ENCODE measurements around the gene ST14. TPM values are rescaled to one million over a fixed set of nuclear protein-coding genes. Genes with fewer than 3 reads are reported as not detected.

Gene ST14
- total RNA-seq, 1 experiment from 2014 or later, result 1.8 TPM

GRCh38 chr11:130180896-130181294 lies 21.3 kb downstream of the ST14 start:
- no peak overlapping the region for H3K27ac ChIP-seq (ENCODE audit: low read length)
- TF ChIP-seq TCF7L2 (IDR thresholded peaks at IDR 0.05; ENCODE audit: low read depth, low read length), result no peak
- no peak for TF ChIP-seq CTCF (IDR thresholded peaks at IDR 0.05)
- TF ChIP-seq SIN3A (IDR thresholded peaks at IDR 0.05; ENCODE audit: borderline replicate concordance, insufficient read depth, low read depth, low read length), result no peak
- TF ChIP-seq POLR2AphosphoS5 (IDR thresholded peaks at IDR 0.05; ENCODE audit: low read depth, low read length), result no peak
- no peak for TF ChIP-seq REST (IDR thresholded peaks at IDR 0.05; ENCODE audit: insufficient read depth in 1 of 2, low read depth in 2 of 2, low read length in 1 of 2)
- H3K4me3 ChIP-seq (ENCODE audit: low read depth in 2 of 2, low read length in 2 of 2), result no peak overlapping the region
- no peaks in the 10 kb centered on the region for H3K36me3 ChIP-seq (ENCODE audit: control insufficient read depth, insufficient read depth, low read length)
- DNase-seq (ENCODE audit: low read depth, low spot score) (no peak), ATAC-seq (0 out of 2 replicates have a peak, but pooled peaks have one; percentile 30)
- in situ Hi-C loops (cut with HindIII; ENCODE audit: low pct_unique_long_range_greater_than_20kb, low sequenced_read_pairs) (no loop called here), intact Hi-C loops (cut with micrococcal nuclease; ENCODE audit: unreplicated experiment) (no loop called here)
- CTCF ChIA-PET, result no interaction called here
- no peaks in the 10 kb centered on the region; the same call in 1 of the 2 replicates for H3K27me3 ChIP-seq (ENCODE audit: control insufficient read depth, insufficient read depth, low read length)
- H3K4me1 ChIP-seq (ENCODE audit: control insufficient read depth, insufficient read depth, low read length), result 0 out of 2 replicates have a peak, but pooled peaks cover 6% of the 10 kb centered on the region
- no TSS peak for BruUV-seq (replicated peaks)
- no peaks in the 10 kb centered on the region for H3K9me3 ChIP-seq (ENCODE audit: control insufficient read depth, insufficient read depth, low read depth, low read length)
- POLR2A ChIA-PET, result no interaction called here

- ChIA-PET POLR2A (no interaction called here), CTCF (no interaction called here)
- H3K4me3 ChIP-seq (ENCODE audit: low read depth in 2 of 2, low read length in 2 of 2), result no peak overlapping the region
- no peaks in the 10 kb centered on the region for H3K9me3 ChIP-seq (ENCODE audit: control insufficient read depth, insufficient read depth, low read depth, low read length)
- 0 out of 2 replicates have a peak, but pooled peaks cover 6% of the 10 kb centered on the region for H3K4me1 ChIP-seq (ENCODE audit: control insufficient read depth, insufficient read depth, low read length)
- H3K27ac ChIP-seq (ENCODE audit: low read length), result no peak overlapping the region
- DNase-seq (ENCODE audit: low read depth, low spot score) (no peak), ATAC-seq (no peak; the same call in 1 of the 2 replicates)
- in situ Hi-C loops (cut with HindIII; ENCODE audit: low pct_unique_long_range_greater_than_20kb, low sequenced_read_pairs), result no loop called here
- intact Hi-C loops (cut with micrococcal nuclease; ENCODE audit: unreplicated experiment), result no loop called here
- no TSS peak for BruUV-seq (replicated peaks)
- no peaks in the 10 kb centered on the region for H3K36me3 ChIP-seq (ENCODE audit: control insufficient read depth, insufficient read depth, low read length)
- TF ChIP-seq TCF7L2 (IDR thresholded peaks at IDR 0.05; ENCODE audit: low read depth, low read length) (no peak), POLR2AphosphoS5 (IDR thresholded peaks at IDR 0.05; ENCODE audit: low read depth, low read length) (no peak), SIN3A (IDR thresholded peaks at IDR 0.05; ENCODE audit: borderline replicate concordance, insufficient read depth, low read depth, low read length) (no peak), CTCF (IDR thresholded peaks at IDR 0.05) (no peak), REST (IDR thresholded peaks at IDR 0.05; ENCODE audit: insufficient read depth in 1 of 2, low read depth in 2 of 2, low read length in 1 of 2) (no peak)
- no peaks in the 10 kb centered on the region; the same call in 1 of the 2 replicates for H3K27me3 ChIP-seq (ENCODE audit: control insufficient read depth, insufficient read depth, low read length)
Measured at GRCh38 chr11:130181295-130182272, 22.0 kb downstream of the ST14 start.
